VCaP (cell line): ENCODE results near the gene NUP205.
"Not testable (repeated sequence)": the region's sequence is repeated elsewhere in the genome, so short reads cannot be mapped to it uniquely, and the experiment has no call there.

Source experiments
- H3K27ac ChIP-seq: fragments of 450-650 bp; 2 replicates; pipeline ENCODE4 v1.5.1; 2017
- TF ChIP-seq, protein P1 (sequence below): fragments of 450-650 bp; conservative IDR thresholded peaks from 2 replicates; pipeline ENCODE4 v1.5.1; 2017; ENCODE audit warnings: mild to moderate bottlenecking, moderate library complexity

The NUP205 gene

GRCh38 chr7:135684136-135684535 lies 126.4 kb downstream of the NUP205 start:
- TF ChIP-seq, protein P1, sequence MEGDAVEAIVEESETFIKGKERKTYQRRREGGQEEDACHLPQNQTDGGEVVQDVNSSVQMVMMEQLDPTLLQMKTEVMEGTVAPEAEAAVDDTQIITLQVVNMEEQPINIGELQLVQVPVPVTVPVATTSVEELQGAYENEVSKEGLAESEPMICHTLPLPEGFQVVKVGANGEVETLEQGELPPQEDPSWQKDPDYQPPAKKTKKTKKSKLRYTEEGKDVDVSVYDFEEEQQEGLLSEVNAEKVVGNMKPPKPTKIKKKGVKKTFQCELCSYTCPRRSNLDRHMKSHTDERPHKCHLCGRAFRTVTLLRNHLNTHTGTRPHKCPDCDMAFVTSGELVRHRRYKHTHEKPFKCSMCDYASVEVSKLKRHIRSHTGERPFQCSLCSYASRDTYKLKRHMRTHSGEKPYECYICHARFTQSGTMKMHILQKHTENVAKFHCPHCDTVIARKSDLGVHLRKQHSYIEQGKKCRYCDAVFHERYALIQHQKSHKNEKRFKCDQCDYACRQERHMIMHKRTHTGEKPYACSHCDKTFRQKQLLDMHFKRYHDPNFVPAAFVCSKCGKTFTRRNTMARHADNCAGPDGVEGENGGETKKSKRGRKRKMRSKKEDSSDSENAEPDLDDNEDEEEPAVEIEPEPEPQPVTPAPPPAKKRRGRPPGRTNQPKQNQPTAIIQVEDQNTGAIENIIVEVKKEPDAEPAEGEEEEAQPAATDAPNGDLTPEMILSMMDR = no peak
- H3K27ac ChIP-seq = no peak overlapping the region

DNA sequence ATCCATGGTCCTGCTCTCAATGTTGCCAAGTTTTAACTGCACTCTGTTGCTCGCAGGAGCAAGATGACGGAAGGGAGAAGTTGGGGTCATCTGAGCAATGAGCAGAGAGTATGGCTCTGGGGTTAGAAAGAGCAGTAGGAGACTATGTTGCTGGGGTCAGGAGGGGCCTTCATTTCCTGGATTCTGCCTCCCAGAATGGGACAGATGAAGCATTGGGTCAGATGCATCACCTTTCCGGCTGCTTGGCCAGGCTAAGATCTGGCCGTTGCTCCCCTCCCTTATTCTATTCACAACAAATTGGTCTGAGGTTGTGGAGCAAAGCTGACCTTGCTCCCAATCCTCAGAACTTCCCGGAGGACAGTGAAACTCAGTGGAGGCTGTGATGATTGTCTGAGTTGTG lies 127.0 kb downstream of the NUP205 start:
- no peak overlapping the region for H3K27ac ChIP-seq
- TF ChIP-seq, protein P1 = no peak

GRCh38 chr7:135685306-135686084 lies 127.8 kb downstream of the NUP205 start:
- TF ChIP-seq, protein P1 = no peak
- no peak overlapping the region for H3K27ac ChIP-seq

- TF ChIP-seq, protein P1 = no peak
- no peak overlapping the region for H3K27ac ChIP-seq
Observed at GRCh38 chr7:135687466-135687865, 129.7 kb downstream of the NUP205 start.

GRCh38 chr7:135690566-135690965 lies 132.8 kb downstream of the NUP205 start:
- TF ChIP-seq, protein P1 = no peak
- no peak overlapping the region for H3K27ac ChIP-seq

GRCh38 chr7:135692055-135692454 lies 134.3 kb downstream of the NUP205 start:
- TF ChIP-seq, protein P1 = no peak
- H3K27ac ChIP-seq = no peak overlapping the region

- H3K27ac ChIP-seq = not testable (repeated sequence)
Observed at GRCh38 chr7:135692606-135693005, 134.9 kb downstream of the NUP205 start.

- no peak overlapping the region for H3K27ac ChIP-seq
- TF ChIP-seq, protein P1 = no peak
Observed at GRCh38 chr7:135693558-135693957, 135.8 kb downstream of the NUP205 start.
